SK-N-SH (cell line): ENCODE results near the gene SSTR4. TPM values are rescaled to one million over a fixed set of nuclear protein-coding genes. Genes with fewer than 3 reads are reported as not detected.

ENCODE experiments used
- CTCF ChIA-PET: fragments of 300-600, 350-600 bp; formaldehyde crosslinking; extraction: SDS; loops from one replicate; lab custom pipeline; 2021; lab: Yijun Ruan, JAX
- POLR2A ChIA-PET: fragments of 350-600 bp; sonication (Branson Sonifier 250); formaldehyde crosslinking; extraction: SDS; loops from one replicate; lab custom pipeline; 2020; ENCODE audit warnings: antibody characterized with exemption, inconsistent platforms; lab: Yijun Ruan, JAX
- DNase-seq: peaks from one replicate; pipeline ENCODE4 v3.0.0; 2012
- H2AFZ ChIP-seq: fragments of 200-600 bp; sonication (generic); 2 replicates; pipeline ENCODE4 v1.8.1; 2016; ENCODE audit warnings: antibody characterized with exemption, mild to moderate bottlenecking, low read depth
- H3F3A ChIP-seq: fragments of 200-600 bp; sonication (generic); replicated peaks from 2 replicates; pipeline ENCODE3; 2016; ENCODE audit warnings: antibody characterized with exemption, mild to moderate bottlenecking; ENCODE audit not compliant: insufficient read depth
- H3K27ac ChIP-seq, 2 experiments: fragments of 200-500 bp in 1 of 2; fragments of 200-600 bp in 1 of 2; sonication (Bioruptor generic) in 1 of 2; sonication (generic), shearing (Covaris generic) in 1 of 2; 2 replicates each; pipeline versions ENCODE4 v1.5.1 to v1.6.1; 2014 to 2016; ENCODE audit warnings: low read depth in 2 of 2, inconsistent platforms in 1 of 2, low read length in 1 of 2, mild to moderate bottlenecking in 1 of 2, mixed read lengths in 1 of 2
- H3K27me3 ChIP-seq: fragments of 200-600 bp; sonication (generic), shearing (Covaris generic); 2 replicates; pipeline ENCODE4 v1.6.1; 2016; ENCODE audit warnings: mixed run types; ENCODE audit not compliant: insufficient read depth
- H3K36me3 ChIP-seq, 2 experiments: fragments of 200-500 bp in 1 of 2; fragments of 200-600 bp in 1 of 2; sonication (Bioruptor generic) in 1 of 2; sonication (generic) in 1 of 2; replicated peaks in 1 of 2; 2 replicates each; pipeline versions ENCODE3 to v1.5.1; 2014 to 2016; ENCODE audit warnings: low read length in 1 of 2, mild to moderate bottlenecking in 1 of 2; ENCODE audit not compliant: insufficient read depth in 2 of 2, control insufficient read depth in 1 of 2
- H3K4me1 ChIP-seq, 2 experiments: fragments of 200-500 bp in 1 of 2; fragments of 200-600 bp in 1 of 2; sonication (Bioruptor generic) in 1 of 2; sonication (generic), shearing (Covaris generic) in 1 of 2; 2 replicates each; pipeline versions ENCODE4 v1.5.1 to v1.6.1; 2014 to 2016; ENCODE audit warnings: low read depth in 1 of 2, low read length in 1 of 2, mixed run types in 1 of 2; ENCODE audit not compliant: insufficient read depth in 2 of 2, control insufficient read depth in 1 of 2
- H3K4me2 ChIP-seq: fragments of 200-600 bp; sonication (generic), shearing (Covaris generic); 2 replicates; pipeline ENCODE4 v1.6.1; 2017; ENCODE audit warnings: mixed run types
- H3K4me3 ChIP-seq, 2 experiments: fragments of 200-500 bp in 1 of 2; fragments of 200-600 bp in 1 of 2; sonication (Bioruptor generic) in 1 of 2; sonication (generic), shearing (Covaris generic) in 1 of 2; 2 replicates each; pipeline versions ENCODE4 v1.5.1 to v1.8.1; 2014 to 2016; ENCODE audit warnings: low read depth in 2 of 2, inconsistent platforms in 1 of 2, low read length in 1 of 2, mild to moderate bottlenecking in 1 of 2, mixed read lengths in 1 of 2, moderate library complexity in 1 of 2
- H3K79me2 ChIP-seq: fragments of 200-600 bp; sonication (generic); 2 replicates; pipeline ENCODE4 v1.8.1; 2017; ENCODE audit warnings: mild to moderate bottlenecking; ENCODE audit not compliant: insufficient read depth
- H3K9ac ChIP-seq: fragments of 200-600 bp; sonication (generic); 2 replicates; pipeline ENCODE4 v1.6.1; 2017; ENCODE audit warnings: mixed run types
- H3K9me2 ChIP-seq: fragments of 200-600 bp; sonication (generic); 2 replicates; pipeline ENCODE4 v1.6.1; 2017; ENCODE audit warnings: mixed run types
- H3K9me3 ChIP-seq: fragments of 200-600 bp; sonication (generic); 2 replicates; pipeline ENCODE4 v1.6.1; 2017; ENCODE audit warnings: mixed run types, mild to moderate bottlenecking, moderate library complexity
- H4K20me1 ChIP-seq: fragments of 200-600 bp; sonication (generic); 2 replicates; pipeline ENCODE4 v1.6.1; 2017; ENCODE audit warnings: mild to moderate bottlenecking, mixed run types; ENCODE audit not compliant: insufficient read depth
- CHD2 ChIP-seq: fragments of 150-350 bp; IDR thresholded peaks from 2 replicates; pipeline ENCODE4 v1.6.1; 2018; ENCODE audit warnings: low read length; ENCODE audit not compliant: partially characterized antibody
- CTCF ChIP-seq: fragments of 200-600 bp; sonication (generic); IDR thresholded peaks from 2 replicates; pipeline ENCODE4 v1.6.1; 2017; ENCODE audit warnings: antibody characterized with exemption, mild to moderate bottlenecking, moderate library complexity
- ELF1 ChIP-seq: IDR thresholded peaks from 2 replicates; pipeline ENCODE4 v1.4.0; 2012
- EP300 ChIP-seq, 2 experiments: IDR thresholded peaks; 2 replicates each; pipeline versions ENCODE4 v1.4.0 to v1.6.1; 2012; ENCODE audit warnings: borderline replicate concordance in 1 of 2, low read depth in 1 of 2, low read length in 1 of 2
- FOXM1 ChIP-seq: IDR thresholded peaks from 2 replicates; pipeline ENCODE4 v1.4.0; 2012; ENCODE audit warnings: low read depth, mild to moderate bottlenecking
- GABPA ChIP-seq: IDR thresholded peaks from 2 replicates; pipeline ENCODE4 v1.4.0; 2012; ENCODE audit warnings: low read depth, mild to moderate bottlenecking
- IRF3 ChIP-seq: fragments of 150-350 bp; IDR thresholded peaks from 2 replicates; pipeline ENCODE4 v1.6.1; 2016; ENCODE audit warnings: mild to moderate bottlenecking, low read depth, low read length
- MEF2A ChIP-seq: IDR thresholded peaks from 2 replicates; pipeline ENCODE4 v1.4.0; 2012; ENCODE audit warnings: low read depth, borderline replicate concordance
- NFIC ChIP-seq: IDR thresholded peaks from 2 replicates; pipeline ENCODE4 v1.4.0; 2012; ENCODE audit warnings: borderline replicate concordance
- POLR2AphosphoS5 ChIP-seq: IDR thresholded peaks from 2 replicates; pipeline ENCODE4 v1.6.1; 2012; ENCODE audit warnings: low read depth, low read length
- RCOR1 ChIP-seq: fragments of 150-350 bp; IDR thresholded peaks from 2 replicates; pipeline ENCODE4 v1.6.1; 2017; ENCODE audit warnings: antibody characterized with exemption, low read length
- SMC3 ChIP-seq: IDR thresholded peaks from 2 replicates; pipeline ENCODE4 v1.6.1; 2012; ENCODE audit warnings: low read depth, low read length, improper control_type of control experiment
- WGBS: methylation state at CpG from one replicate; pipeline ENCODE4 v1.1.6; 2017; ENCODE audit warnings: low lambda C conversion rate; 5-methylcytosine and 5-hydroxymethylcytosine counted together
- polyA plus RNA-seq, 3 experiments: library from polyadenylated mRNA; depleted of rRNA; stranded (reverse); fragments of >200 nt; gene quantifications; 2 replicates each; pipeline ENCODE4 v1.2.3, GENCODE V29; 2012
- TF ChIP-seq, protein P1 (sequence below): IDR thresholded peaks from 2 replicates; pipeline ENCODE4; 2012
- TF ChIP-seq, protein P2 (sequence below): IDR thresholded peaks from 2 replicates; pipeline ENCODE4 v1.4.0; 2012; ENCODE audit warnings: low read depth, borderline replicate concordance

Gene SSTR4
- polyA plus RNA-seq, 1 of the 3 experiments (the other 2 are of a cell fraction): not detected

DNA sequence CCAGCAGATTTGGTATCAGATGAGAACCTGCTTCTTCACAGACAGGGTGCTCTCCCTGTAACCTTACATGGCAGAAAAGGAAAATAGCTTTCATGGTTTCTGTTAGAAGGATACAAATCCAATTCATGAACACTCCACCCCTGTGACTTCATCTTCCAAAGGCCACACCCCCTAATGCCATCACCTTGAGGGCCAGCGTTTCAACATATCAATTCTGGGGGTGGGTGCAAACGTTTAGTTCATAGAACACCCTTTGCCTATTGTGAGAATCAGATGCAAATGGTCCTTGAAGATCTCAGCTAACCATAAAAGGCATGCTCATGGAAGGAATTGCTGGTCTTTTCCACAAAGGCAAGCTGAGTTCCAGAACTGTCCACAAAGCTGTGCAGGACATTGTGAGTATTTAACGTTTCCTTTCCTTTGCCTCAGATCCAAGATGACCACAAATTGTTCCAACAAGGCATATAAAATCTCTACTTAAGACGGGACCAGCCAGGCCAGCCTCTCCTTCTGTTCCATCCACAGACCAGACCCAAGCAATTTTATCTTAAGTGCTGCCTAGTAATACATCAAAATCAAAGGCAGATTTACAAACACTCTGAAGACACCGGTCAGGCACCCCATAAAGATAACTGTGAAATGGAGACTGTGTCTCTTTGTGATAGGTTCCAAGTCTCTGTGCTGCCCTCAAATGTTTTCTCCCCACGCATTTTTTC, 34.7 kb upstream of the SSTR4 start:
- H3K9me2 ChIP-seq: no peaks in the 10 kb centered on the region
- no peak overlapping the region for H3K4me2 ChIP-seq
- H3K4me1 ChIP-seq: no peaks in the 10 kb centered on the region
- no peaks in the 10 kb centered on the region for H3K79me2 ChIP-seq
- no peak overlapping the region for H3K4me3 ChIP-seq
- CTCF ChIA-PET: interaction anchor here (0.9 kb wide), 1 partner anchor 26 kb away, joined by 3 read pairs; no protein-coding TSS in a partner anchor
- POLR2A ChIA-PET: no interaction called here
- H3K9me3 ChIP-seq: no peaks in the 10 kb centered on the region
- DNase-seq: no peak
- H3K9ac ChIP-seq: no peak overlapping the region
- H3K27me3 ChIP-seq: no peaks in the 10 kb centered on the region; the same call in 1 of the 2 replicates
- no peak overlapping the region for H2AFZ ChIP-seq
- no peaks in the 10 kb centered on the region for H3F3A ChIP-seq
- H3K36me3 ChIP-seq: no peaks in the 10 kb centered on the region
- no peak for TF ChIP-seq ELF1
- no peak for TF ChIP-seq IRF3
- no peak for TF ChIP-seq MEF2A
- TF ChIP-seq RCOR1: no peak
- TF ChIP-seq GABPA: no peak
- TF ChIP-seq CHD2: no peak
- TF ChIP-seq FOXM1: no peak
- TF ChIP-seq SMC3: no peak
- no peak for TF ChIP-seq EP300 (IDR thresholded peaks at IDR 0.05; ENCODE audit: borderline replicate concordance in 1 of 2, low read depth in 1 of 2, low read length in 1 of 2)
- TF ChIP-seq NFIC: no peak
- TF ChIP-seq, protein P1, sequence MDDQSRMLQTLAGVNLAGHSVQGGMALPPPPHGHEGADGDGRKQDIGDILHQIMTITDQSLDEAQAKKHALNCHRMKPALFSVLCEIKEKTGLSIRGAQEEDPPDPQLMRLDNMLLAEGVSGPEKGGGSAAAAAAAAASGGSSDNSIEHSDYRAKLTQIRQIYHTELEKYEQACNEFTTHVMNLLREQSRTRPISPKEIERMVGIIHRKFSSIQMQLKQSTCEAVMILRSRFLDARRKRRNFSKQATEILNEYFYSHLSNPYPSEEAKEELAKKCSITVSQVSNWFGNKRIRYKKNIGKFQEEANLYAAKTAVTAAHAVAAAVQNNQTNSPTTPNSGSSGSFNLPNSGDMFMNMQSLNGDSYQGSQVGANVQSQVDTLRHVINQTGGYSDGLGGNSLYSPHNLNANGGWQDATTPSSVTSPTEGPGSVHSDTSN: no peak
- TF ChIP-seq, protein P2, sequence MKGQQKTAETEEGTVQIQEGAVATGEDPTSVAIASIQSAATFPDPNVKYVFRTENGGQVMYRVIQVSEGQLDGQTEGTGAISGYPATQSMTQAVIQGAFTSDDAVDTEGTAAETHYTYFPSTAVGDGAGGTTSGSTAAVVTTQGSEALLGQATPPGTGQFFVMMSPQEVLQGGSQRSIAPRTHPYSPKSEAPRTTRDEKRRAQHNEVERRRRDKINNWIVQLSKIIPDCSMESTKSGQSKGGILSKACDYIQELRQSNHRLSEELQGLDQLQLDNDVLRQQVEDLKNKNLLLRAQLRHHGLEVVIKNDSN: no peak
- TF ChIP-seq CTCF: no peak
- TF ChIP-seq POLR2AphosphoS5: no peak
- TF ChIP-seq, all 33 proteins: peak for 0
- no peaks in the 10 kb centered on the region for H4K20me1 ChIP-seq
- H3K27ac ChIP-seq: no peak overlapping the region
- WGBS: 13% methylated on average over 6 of the region's 6 CpGs
